GM21786 (cell line): ENCODE results near the gene NUP93.

ENCODE experiments used
- ATAC-seq: cut with Tn5 transposase; IDR thresholded peaks from one replicate; pipeline ENCODE4 v1.9.1; 2021; ENCODE audit not compliant: unreplicated experiment

NUP93 gene

GRCh38 chr16:56885446-56886162 lies 155.7 kb downstream of the NUP93 start:
- no peak for ATAC-seq

GRCh38 chr16:56886296-56886695 lies 156.4 kb downstream of the NUP93 start:
- no peak for ATAC-seq

GRCh38 chr16:56886826-56887225 lies 156.9 kb downstream of the NUP93 start:
- ATAC-seq, result no peak

GRCh38 chr16:56888806-56889205 lies 158.9 kb downstream of the NUP93 start:
- peak; percentile 76 for ATAC-seq

GRCh38 chr16:56889206-56889605 lies 159.3 kb downstream of the NUP93 start:
- ATAC-seq, result peak; percentile 15

GRCh38 chr16:56891685-56892084 lies 161.8 kb downstream of the NUP93 start:
- ATAC-seq, result no peak

- ATAC-seq, result no peak
These were observed 162.8 kb downstream of the NUP93 start for GRCh38 chr16:56892705-56893104.

- no peak for ATAC-seq
These were observed 164.5 kb downstream of the NUP93 start for GRCh38 chr16:56894331-56894917.

GRCh38 chr16:56895813-56896212 lies 165.9 kb downstream of the NUP93 start:
- ATAC-seq, result no peak

- no peak for ATAC-seq
These were observed 166.3 kb downstream of the NUP93 start for GRCh38 chr16:56896244-56896643.

- ATAC-seq, result no peak
These were observed 167.3 kb downstream of the NUP93 start for GRCh38 chr16:56897026-56897799.

- peak; percentile 70 for ATAC-seq
These were observed 168.9 kb downstream of the NUP93 start for GRCh38 chr16:56898847-56899246.
